HEK293 (cell line): ENCODE data around the gene CCNB1IP1.

Experiments used
- ZNF830 ChIP-seq: fragments of 450-650 bp; IDR thresholded peaks from 2 replicates; pipeline ENCODE4 v1.5.0; 2018; ENCODE audit warnings: missing biosample characterization, missing genetic modification characterization, low read depth, mild to moderate bottlenecking, moderate library complexity
- ZSCAN30 ChIP-seq: fragments of 450-650 bp; IDR thresholded peaks from 2 replicates; pipeline ENCODE4 v1.5.1; 2018; ENCODE audit warnings: missing biosample characterization, mild to moderate bottlenecking, missing genetic modification characterization, moderate library complexity

GRCh38 chr14:20381341-20381740 is 48.3 kb upstream of the CCNB1IP1 start:
- TF ChIP-seq ZSCAN30 (tag by site-specific recombination) (no peak), ZNF830 (tag by site-specific recombination) (no peak)
